OCI-LY7 (cell line): ENCODE data around the gene HTR1D. TPM values are rescaled to one million over a fixed set of nuclear protein-coding genes. Genes with fewer than 3 reads are reported as not detected.
A peak's percentile ranks its signal among the peaks of the same experiment; 100 is the strongest.

Source experiments
- BruUV-seq: library from RNA; stranded (reverse); fragments of 400-500 nt; replicated peaks from 2 replicates; lab custom pipeline; 2021; lab: Mats Ljungman, UMichigan
- CTCF ChIA-PET: fragments of 300-600 bp; sonication (Branson Sonifier 250); formaldehyde crosslinking; loops from one replicate; lab custom pipeline; 2022; ENCODE audit warnings: antibody characterized with exemption; ENCODE audit not compliant: unreplicated experiment; lab: Charles Lee
- POLR2A ChIA-PET: fragments of 300-600 bp; sonication (Branson Sonifier 250); formaldehyde crosslinking; loops from one replicate; lab custom pipeline; 2022; ENCODE audit warnings: antibody characterized with exemption; lab: Charles Lee
- DNase-seq: peaks from one replicate; pipeline ENCODE4 v3.0.0-alpha.2; 2015; ENCODE audit warnings: low spot score
- H2AFZ ChIP-seq: fragments of 200-600 bp; sonication (generic), shearing (Covaris generic); 2 replicates; pipeline ENCODE4 v1.6.1; 2014; ENCODE audit warnings: mild to moderate bottlenecking, antibody characterized with exemption, low read length, moderate library complexity
- H3K27ac ChIP-seq: fragments of 200-600 bp; sonication (generic); 2 replicates; pipeline ENCODE4 v1.5.1; 2014; ENCODE audit warnings: mixed run types, low read depth, mild to moderate bottlenecking, moderate library complexity, low read length, inconsistent platforms; ENCODE audit not compliant: poor library complexity, severe bottlenecking
- H3K36me3 ChIP-seq: fragments of 200-600 bp; sonication (generic); 2 replicates; pipeline ENCODE4 v1.6.1; 2014; ENCODE audit warnings: mild to moderate bottlenecking, antibody characterized with exemption, low read length, moderate library complexity, mixed read lengths; ENCODE audit not compliant: insufficient read depth
- H3K4me1 ChIP-seq: fragments of 200-600 bp; sonication (generic); 2 replicates; pipeline ENCODE4 v1.5.1; 2014; ENCODE audit warnings: mild to moderate bottlenecking, low read length; ENCODE audit not compliant: insufficient read depth, poor library complexity, severe bottlenecking
- H3K4me2 ChIP-seq: fragments of 200-600 bp; sonication (generic); 2 replicates; pipeline ENCODE4 v1.6.1; 2014; ENCODE audit warnings: mild to moderate bottlenecking, low read length
- H3K4me3 ChIP-seq: fragments of 200-600 bp; sonication (generic); 2 replicates; pipeline ENCODE4 v1.5.1; 2014; ENCODE audit warnings: mild to moderate bottlenecking, low read depth, low read length; ENCODE audit not compliant: poor library complexity, severe bottlenecking
- H3K79me2 ChIP-seq: fragments of 200-600 bp; sonication (generic); 2 replicates; pipeline ENCODE4 v1.6.1; 2016; ENCODE audit warnings: low read depth, mild to moderate bottlenecking, low read length, moderate library complexity, mixed read lengths; ENCODE audit not compliant: insufficient read depth
- H3K9me2 ChIP-seq: fragments of 200-600 bp; sonication (generic); 2 replicates; pipeline ENCODE4 v1.6.1; 2016; ENCODE audit warnings: mild to moderate bottlenecking, low read length, mixed read lengths; ENCODE audit not compliant: insufficient read depth
- H3K9me3 ChIP-seq: fragments of 200-600 bp; sonication (generic); 2 replicates; pipeline ENCODE4 v1.6.1; 2014; ENCODE audit warnings: mild to moderate bottlenecking, mixed run types, low read length, mixed read lengths
- H4K20me1 ChIP-seq: fragments of 200-600 bp; sonication (generic); 2 replicates; pipeline ENCODE4 v1.6.1; 2014; ENCODE audit warnings: mild to moderate bottlenecking, antibody characterized with exemption, low read length, moderate library complexity, mixed read lengths; ENCODE audit not compliant: insufficient read depth
- EZH2phosphoT487 ChIP-seq: fragments of 200-600 bp; sonication (generic); IDR thresholded peaks from 2 replicates; pipeline ENCODE4 v1.6.1; 2018; ENCODE audit warnings: low read depth, borderline replicate concordance, mild to moderate bottlenecking, mixed run types, antibody characterized with exemption, low read length, moderate library complexity, mixed read lengths
- intact Hi-C: fragments of 100-400 bp; cut with micrococcal nuclease; formaldehyde crosslinking; loops from one replicate; pipeline ENCODE4 v1.10.0; 2022; ENCODE audit not compliant: unreplicated experiment
- total RNA-seq, 2 experiments: library from RNA; depleted of rRNA in 1 of 2; stranded (reverse); fragments of >200 nt in 1 of 2; shearing (Covaris generic) in 1 of 2; gene quantifications; 2 replicates each; pipeline ENCODE4 v1.2.3, GENCODE V29; 2014 to 2022
- TF ChIP-seq, protein P1 (sequence below): fragments of 200-600 bp; sonication (generic); conservative IDR thresholded peaks from 2 replicates; pipeline ENCODE4 v1.5.1; 2014; ENCODE audit warnings: mild to moderate bottlenecking, antibody characterized with exemption, low read length, moderate library complexity, mixed read lengths

Gene HTR1D
- total RNA-seq, 2 experiments from 2014 or later, result not detected

DNA sequence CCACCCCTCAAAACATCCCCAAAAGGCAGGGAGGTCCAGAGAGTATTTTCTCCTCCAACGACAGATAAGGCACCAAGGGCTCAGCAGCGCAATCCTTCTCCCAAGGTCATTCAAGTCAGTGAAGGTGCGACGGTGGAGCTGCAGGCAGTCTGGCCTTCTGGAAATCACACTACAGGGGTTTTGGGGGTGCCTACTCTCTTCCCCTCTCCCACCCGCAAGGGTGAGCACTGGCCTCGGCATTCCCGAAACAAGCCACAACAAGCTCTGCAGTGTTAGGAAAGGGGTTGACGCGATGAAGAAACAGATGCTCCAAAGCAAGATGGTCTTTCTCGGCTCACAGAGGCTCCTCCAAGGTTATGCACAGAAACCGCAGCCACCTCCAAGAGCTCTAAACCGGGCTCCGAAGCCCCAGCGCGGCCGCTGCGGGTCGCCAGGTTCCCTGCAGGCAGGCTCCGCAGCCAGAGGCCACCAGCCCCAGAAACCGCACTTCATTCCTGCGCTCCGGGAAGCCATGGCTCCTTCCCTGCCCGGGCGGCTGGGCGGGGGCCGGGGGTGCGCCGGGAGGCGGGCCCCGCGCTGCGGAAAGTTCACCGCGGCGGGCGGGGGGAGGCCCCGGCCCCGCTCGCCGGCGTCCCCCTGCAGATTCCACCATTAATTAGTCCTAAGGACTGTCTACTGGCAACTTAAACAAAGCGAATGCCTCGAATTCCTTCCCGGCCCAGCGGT, 49.8 kb downstream of the HTR1D start:
- ChIA-PET POLR2A (interaction anchor here (1.3 kb wide), 1 partner anchor 37 kb away, joined by 3 read pairs; no protein-coding TSS in a partner anchor), CTCF (no interaction called here)
- Histone ChIP-seq H3K9me2 (no peaks in the 10 kb centered on the region), H2AFZ (no peak overlapping the region), H3K36me3 (no peaks in the 10 kb centered on the region), H3K4me2 (peak overlapping the region; percentile 96), H3K79me2 (peaks cover 43% of the 10 kb centered on the region), H3K27ac (no peak overlapping the region), H3K9me3 (no peaks in the 10 kb centered on the region), H3K4me3 (peak overlapping the region; percentile 99), H3K4me1 (peaks cover 42% of the 10 kb centered on the region), H4K20me1 (peaks cover 13% of the 10 kb centered on the region)
- intact Hi-C loops, result no loop called here
- TF ChIP-seq, protein P1, sequence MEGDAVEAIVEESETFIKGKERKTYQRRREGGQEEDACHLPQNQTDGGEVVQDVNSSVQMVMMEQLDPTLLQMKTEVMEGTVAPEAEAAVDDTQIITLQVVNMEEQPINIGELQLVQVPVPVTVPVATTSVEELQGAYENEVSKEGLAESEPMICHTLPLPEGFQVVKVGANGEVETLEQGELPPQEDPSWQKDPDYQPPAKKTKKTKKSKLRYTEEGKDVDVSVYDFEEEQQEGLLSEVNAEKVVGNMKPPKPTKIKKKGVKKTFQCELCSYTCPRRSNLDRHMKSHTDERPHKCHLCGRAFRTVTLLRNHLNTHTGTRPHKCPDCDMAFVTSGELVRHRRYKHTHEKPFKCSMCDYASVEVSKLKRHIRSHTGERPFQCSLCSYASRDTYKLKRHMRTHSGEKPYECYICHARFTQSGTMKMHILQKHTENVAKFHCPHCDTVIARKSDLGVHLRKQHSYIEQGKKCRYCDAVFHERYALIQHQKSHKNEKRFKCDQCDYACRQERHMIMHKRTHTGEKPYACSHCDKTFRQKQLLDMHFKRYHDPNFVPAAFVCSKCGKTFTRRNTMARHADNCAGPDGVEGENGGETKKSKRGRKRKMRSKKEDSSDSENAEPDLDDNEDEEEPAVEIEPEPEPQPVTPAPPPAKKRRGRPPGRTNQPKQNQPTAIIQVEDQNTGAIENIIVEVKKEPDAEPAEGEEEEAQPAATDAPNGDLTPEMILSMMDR, result no peak
- TF ChIP-seq EZH2phosphoT487, result no peak
- peak; percentile 45 for DNase-seq
- no TSS peak for BruUV-seq

DNA sequence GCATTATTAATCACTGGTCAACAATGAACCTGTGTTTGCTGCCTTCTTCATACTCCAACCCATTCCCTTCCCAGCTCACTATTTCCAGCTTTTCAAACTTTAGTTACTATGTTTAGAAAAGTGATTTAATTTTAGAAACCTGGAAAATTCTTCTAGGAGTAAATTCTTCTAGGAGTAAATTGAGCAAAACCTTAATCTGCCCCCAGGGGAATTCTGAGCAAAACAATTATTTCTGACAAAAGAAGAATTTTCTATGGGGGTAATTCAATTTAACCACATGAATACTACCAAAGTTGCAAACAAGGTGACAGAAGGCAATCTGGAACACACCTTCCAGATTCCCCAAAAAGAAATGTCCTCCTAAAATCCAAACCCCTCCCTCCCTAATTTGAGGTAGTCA, 50.4 kb downstream of the HTR1D start:
- H3K4me3 ChIP-seq, result peak overlapping the region; percentile 99
- intact Hi-C loops, result no loop called here
- no TSS peak for BruUV-seq
- no peak overlapping the region for H2AFZ ChIP-seq
- ChIA-PET CTCF (no interaction called here), POLR2A (interaction anchor here (1.3 kb wide), 1 partner anchor 36 kb away, joined by 3 read pairs; no protein-coding TSS in a partner anchor)
- H3K36me3 ChIP-seq, result no peaks in the 10 kb centered on the region
- H3K4me1 ChIP-seq, result peaks cover 38% of the 10 kb centered on the region
- H3K79me2 ChIP-seq, result peaks cover 50% of the 10 kb centered on the region
- no peak overlapping the region for H3K27ac ChIP-seq
- no peak for DNase-seq
- peak overlapping the region; percentile 96 for H3K4me2 ChIP-seq
- H3K9me3 ChIP-seq, result no peaks in the 10 kb centered on the region
- TF ChIP-seq EZH2phosphoT487, result no peak
- TF ChIP-seq, protein P1, result no peak
- no peaks in the 10 kb centered on the region for H3K9me2 ChIP-seq
- peaks cover 13% of the 10 kb centered on the region for H4K20me1 ChIP-seq

DNA sequence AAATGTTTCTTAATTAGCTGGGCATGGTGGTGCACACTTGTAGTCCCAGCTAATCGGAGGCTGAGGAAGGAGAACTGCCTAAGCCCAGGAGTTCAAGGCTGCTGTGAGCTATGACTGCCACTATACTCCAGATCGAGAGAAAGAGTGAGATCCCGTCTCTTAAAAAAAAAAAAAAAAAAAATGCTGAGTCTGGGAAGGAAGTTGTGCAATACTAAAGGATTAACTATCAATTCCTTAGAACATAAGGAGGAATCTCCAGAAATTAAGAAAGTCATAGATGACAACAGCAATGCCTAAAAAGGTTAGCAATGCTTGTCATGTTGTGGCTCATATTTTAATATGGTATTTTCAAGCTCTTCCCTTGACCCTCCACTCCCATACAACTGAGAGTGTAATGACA, 53.9 kb downstream of the HTR1D start:
- BruUV-seq, result no TSS peak
- H4K20me1 ChIP-seq, result peaks cover 13% of the 10 kb centered on the region
- H3K4me3 ChIP-seq, result no peak overlapping the region
- no peak overlapping the region for H2AFZ ChIP-seq
- H3K79me2 ChIP-seq, result peaks cover 68% of the 10 kb centered on the region
- CTCF ChIA-PET, result no interaction called here
- H3K27ac ChIP-seq, result no peak overlapping the region
- no peaks in the 10 kb centered on the region for H3K36me3 ChIP-seq
- TF ChIP-seq, protein P1, result no peak
- TF ChIP-seq EZH2phosphoT487, result no peak
- H3K4me2 ChIP-seq, result no peak overlapping the region
- DNase-seq, result no peak
- intact Hi-C loops, result no loop called here
- no peaks in the 10 kb centered on the region for H3K9me2 ChIP-seq
- no peaks in the 10 kb centered on the region for H3K9me3 ChIP-seq
- POLR2A ChIA-PET, result interaction anchor here (0.7 to 1.0 kb wide), 3 partner anchors 21 to 63 kb away, joined by 3 to 6 read pairs (median 3); no protein-coding TSS in a partner anchor
- peaks cover 16% of the 10 kb centered on the region for H3K4me1 ChIP-seq
